H1 (cell line): ENCODE measurements around the gene GLRB. TPM values are rescaled to one million over a fixed set of nuclear protein-coding genes. Genes with fewer than 3 reads are reported as not detected.

Source experiments
- CTCF ChIA-PET: fragments of 300-600 bp; sonication (Branson Sonifier 250); formaldehyde crosslinking; loops from one replicate; lab custom pipeline; 2021; ENCODE audit not compliant: partially characterized antibody; lab: Charles Lee
- POLR2A ChIA-PET: fragments of 300-600 bp; sonication (Branson Sonifier 250); formaldehyde crosslinking; loops from one replicate; lab custom pipeline; 2021; ENCODE audit warnings: inconsistent platforms; ENCODE audit not compliant: partially characterized antibody; lab: Charles Lee
- DNase-seq, 2 experiments: peaks; one replicate each; pipeline versions ENCODE4 v3.0.0 to v3.0.0-alpha.2; 2010 to 2022; ENCODE audit warnings: low spot score in 2 of 2, low read depth in 1 of 2, mixed read lengths in 1 of 2
- FAIRE-seq: peaks from 2 replicates; lab custom pipeline; 2011; peaks lifted over from hg19 to GRCh38; lab: Jason Lieb, UNC
- H2AFZ ChIP-seq: 2 replicates; pipeline ENCODE4 v1.8.1; 2012; ENCODE audit warnings: low read length, inconsistent platforms
- H2AK5ac ChIP-seq: 2 replicates; pipeline ENCODE4 v1.6.1; 2013; ENCODE audit warnings: low read depth, low read length
- H2BK120ac ChIP-seq: replicated peaks from 2 replicates; pipeline ENCODE3; 2013; ENCODE audit warnings: low read depth, low read length, inconsistent platforms
- H2BK12ac ChIP-seq: 2 replicates; pipeline ENCODE4 v1.6.1; 2013; ENCODE audit warnings: low read depth, low read length
- H2BK15ac ChIP-seq: 2 replicates; pipeline ENCODE4 v1.6.1; 2013; ENCODE audit warnings: low read length
- H2BK20ac ChIP-seq: 2 replicates; pipeline ENCODE4 v1.6.1; 2013; ENCODE audit warnings: low read length
- H2BK5ac ChIP-seq: 2 replicates; pipeline ENCODE4 v1.6.1; 2013; ENCODE audit warnings: low read depth, low read length
- H3K14ac ChIP-seq: 2 replicates; pipeline ENCODE4 v1.6.1; 2013; ENCODE audit warnings: inconsistent platforms; ENCODE audit not compliant: insufficient read length
- H3K18ac ChIP-seq: 2 replicates; pipeline ENCODE4 v1.6.1; 2013; ENCODE audit warnings: low read length; ENCODE audit errors: extremely low read depth
- H3K23ac ChIP-seq: 2 replicates; pipeline ENCODE4 v1.6.1; 2013; ENCODE audit warnings: inconsistent platforms; ENCODE audit not compliant: insufficient read length
- H3K23me2 ChIP-seq: 2 replicates; pipeline ENCODE4 v1.6.1; 2013; ENCODE audit warnings: low read depth, low read length
- H3K27ac ChIP-seq: 2 replicates; pipeline ENCODE4 v1.6.1; 2011; ENCODE audit warnings: low read depth, low read length, inconsistent platforms
- H3K27me3 ChIP-seq, 4 experiments: replicated peaks in 1 of 4; 1 replicate in 1 of 4; 2 replicates in 3 of 4; pipeline versions ENCODE4 v1.6.1 to v1.8.1; 2011 to 2013; ENCODE audit warnings: low read length in 3 of 4, mild to moderate bottlenecking in 3 of 4, inconsistent platforms in 2 of 4, mixed read lengths in 2 of 4, moderate library complexity in 1 of 4; ENCODE audit not compliant: control insufficient read depth in 3 of 4, insufficient read depth in 3 of 4; ENCODE audit errors: extremely low read depth in 1 of 4
- H3K36me3 ChIP-seq, 4 experiments: 2 replicates each; pipeline versions ENCODE4 v1.6.1 to v1.8.1; 2011 to 2013; ENCODE audit warnings: mild to moderate bottlenecking in 4 of 4, low read length in 3 of 4, moderate library complexity in 2 of 4, control low read depth in 1 of 4, inconsistent platforms in 1 of 4; ENCODE audit not compliant: insufficient read depth in 4 of 4, control insufficient read depth in 2 of 4
- H3K4ac ChIP-seq: replicated peaks from 2 replicates; pipeline ENCODE3; 2013; ENCODE audit warnings: low read length, low read depth, mixed read lengths, inconsistent platforms; ENCODE audit not compliant: insufficient read length
- H3K4me1 ChIP-seq, 4 experiments: replicated peaks in 1 of 4; 1 replicate in 1 of 4; 2 replicates in 3 of 4; pipeline versions ENCODE4 v1.6.1 to v1.8.1; 2011 to 2013; ENCODE audit warnings: low read length in 3 of 4, inconsistent platforms in 2 of 4, mixed read lengths in 1 of 4; ENCODE audit not compliant: insufficient read depth in 4 of 4, control insufficient read depth in 3 of 4
- H3K4me2 ChIP-seq, 2 experiments: 2 replicates each; pipeline versions ENCODE4 v1.6.1 to v1.8.1; 2011 to 2013; ENCODE audit warnings: low read depth in 2 of 2, low read length in 2 of 2, control low read depth in 1 of 2, inconsistent platforms in 1 of 2, mild to moderate bottlenecking in 1 of 2; ENCODE audit not compliant: insufficient read depth in 1 of 2
- H3K4me3 ChIP-seq, 4 experiments: fragments of 200-600, 300-600 bp in 1 of 4; sonication (generic), shearing (Covaris generic), sonication (Bioruptor Twin) in 1 of 4; 2 replicates each; pipeline versions ENCODE4 v1.5.1 to v1.8.1; 2011 to 2016; ENCODE audit warnings: low read length in 4 of 4, low read depth in 3 of 4, control low read depth in 2 of 4, inconsistent platforms in 2 of 4, mild to moderate bottlenecking in 2 of 4, mixed read lengths in 1 of 4, moderate library complexity in 1 of 4; ENCODE audit not compliant: insufficient read depth in 2 of 4; ENCODE audit errors: extremely low read depth in 1 of 4
- H3K56ac ChIP-seq: replicated peaks from 2 replicates; pipeline ENCODE3; 2013; ENCODE audit warnings: low read depth, mild to moderate bottlenecking, mixed read lengths, low read length, inconsistent platforms; ENCODE audit not compliant: insufficient read length
- H3K79me1 ChIP-seq: 2 replicates; pipeline ENCODE4 v1.6.1; 2013; ENCODE audit warnings: low read depth, low read length, control low read depth
- H3K79me2 ChIP-seq, 2 experiments: 2 replicates each; pipeline versions ENCODE4 v1.6.1 to v1.8.1; 2012 to 2013; ENCODE audit warnings: low read length in 2 of 2, mild to moderate bottlenecking in 2 of 2, inconsistent platforms in 1 of 2; ENCODE audit not compliant: insufficient read depth in 2 of 2, control insufficient read depth in 1 of 2
- H3K9ac ChIP-seq, 4 experiments: replicated peaks in 1 of 4; 1 replicate in 1 of 4; 2 replicates in 3 of 4; pipeline versions ENCODE4 v1.6.1 to v1.8.1; 2011 to 2013; ENCODE audit warnings: low read depth in 3 of 4, low read length in 3 of 4, control low read depth in 2 of 4, mild to moderate bottlenecking in 2 of 4, moderate library complexity in 2 of 4, inconsistent platforms in 1 of 4; ENCODE audit errors: extremely low read depth in 1 of 4
- H3K9me3 ChIP-seq, 2 experiments: 2 replicates each; pipeline versions ENCODE4 v1.6.1 to v1.8.1; 2012 to 2013; ENCODE audit warnings: mild to moderate bottlenecking in 2 of 2, moderate library complexity in 2 of 2, control low read depth in 1 of 2, inconsistent platforms in 1 of 2, low read depth in 1 of 2, low read length in 1 of 2, mixed read lengths in 1 of 2; ENCODE audit not compliant: insufficient read depth in 2 of 2
- H4K20me1 ChIP-seq, 2 experiments: replicated peaks in 1 of 2; 2 replicates each; pipeline versions ENCODE3 to v1.8.1; 2011 to 2013; ENCODE audit warnings: inconsistent platforms in 2 of 2, low read length in 2 of 2, mild to moderate bottlenecking in 1 of 2; ENCODE audit not compliant: insufficient read depth in 2 of 2, control insufficient read depth in 1 of 2
- H4K5ac ChIP-seq: 2 replicates; pipeline ENCODE4 v1.6.1; 2013; ENCODE audit warnings: low read length, low read depth, mixed read lengths, inconsistent platforms; ENCODE audit not compliant: insufficient read length
- H4K8ac ChIP-seq: 2 replicates; pipeline ENCODE4 v1.8.0; 2013; ENCODE audit warnings: mild to moderate bottlenecking, moderate library complexity, low read length, inconsistent platforms; ENCODE audit not compliant: insufficient read depth; ENCODE audit errors: extremely low read depth
- H4K91ac ChIP-seq: replicated peaks from 2 replicates; pipeline ENCODE3; 2013; ENCODE audit warnings: low read length, mixed read lengths, inconsistent platforms; ENCODE audit not compliant: insufficient read length
- CBX8 ChIP-seq: fragments of 300-800, 300-1000 bp; sonication (generic); IDR thresholded peaks from 2 replicates; pipeline ENCODE4 v1.7.1; 2016; ENCODE audit warnings: low read depth, low read length, borderline replicate concordance
- JUN ChIP-seq: IDR thresholded peaks from 2 replicates; pipeline ENCODE4 v1.6.1; 2011; ENCODE audit warnings: low read depth, mild to moderate bottlenecking, improper control_type of control experiment, low read length
- PHF8 ChIP-seq: fragments of 200-600 bp; sonication (generic); conservative IDR thresholded peaks from 2 replicates; pipeline ENCODE4 v1.7.1; 2012; ENCODE audit warnings: low read depth, mild to moderate bottlenecking, inconsistent platforms, low read length, moderate library complexity
- SP1 ChIP-seq: IDR thresholded peaks from 2 replicates; pipeline ENCODE4 v1.6.1; 2011; ENCODE audit warnings: low read depth, low read length
- SP2 ChIP-seq: IDR thresholded peaks from 2 replicates; pipeline ENCODE4 v1.6.1; 2012; ENCODE audit warnings: mild to moderate bottlenecking, low read length, inconsistent platforms
- YY1 ChIP-seq: IDR thresholded peaks from 2 replicates; pipeline ENCODE4 v1.6.1; 2011; ENCODE audit warnings: low read depth, mild to moderate bottlenecking, low read length
- polyA plus RNA-seq, 7 experiments: library from polyadenylated mRNA; depleted of rRNA in 3 of 7; stranded (reverse) in 5 of 7; unstranded in 2 of 7; fragments of >200 nt in 5 of 7; fragments of 200-250 nt in 2 of 7; gene quantifications; 1 replicate in 5 of 7; 2 replicates in 1 of 7; 4 replicates in 1 of 7; pipeline versions ENCODE4 v1.2.1 to v1.2.3, GENCODE V29; 2011 to 2013; ENCODE audit warnings: missing spikeins in 2 of 7, mixed read lengths in 2 of 7
- total RNA-seq: library from RNA; stranded (reverse); fragmentation: NEBNext Ultra II Directional; extraction: Animal tissue kit (Norgen Biotek cat#: 25700); gene quantifications from 2 replicates; pipeline ENCODE4 v1.2.1, GENCODE V29; 2021

GLRB gene
- total and polyA plus RNA-seq, 2 of the 8 experiments (the other 6 are each of a cell fraction or from before 2014, with no cell fraction given) = 0.33 to 1.1 TPM

DNA sequence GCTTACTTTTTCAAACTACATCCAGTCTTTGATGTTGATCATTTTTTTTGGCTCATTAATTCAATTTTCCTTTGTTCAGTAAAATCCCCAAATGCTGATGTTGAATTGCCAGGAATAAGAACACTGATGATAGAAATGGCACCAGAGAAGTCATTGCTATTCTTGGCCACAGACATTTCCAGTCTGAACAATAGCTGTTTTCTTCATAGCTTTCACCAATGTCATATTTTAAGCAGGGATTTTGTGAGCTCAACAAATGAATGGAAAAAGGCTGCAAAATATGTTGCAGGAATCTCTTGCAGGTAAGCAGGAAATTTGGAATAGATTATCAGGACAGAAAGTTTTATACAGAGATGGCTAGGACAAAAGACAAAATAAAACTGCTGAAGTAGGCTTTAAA, 40.5 kb upstream of the GLRB start:
- no peak overlapping the region for H3K4me2 ChIP-seq
- no peak overlapping the region for H4K91ac ChIP-seq
- H3K9me3 ChIP-seq = no peaks in the 10 kb centered on the region
- H2BK20ac ChIP-seq = no peak overlapping the region
- CTCF ChIA-PET = interaction anchor here (1.3 to 2.7 kb wide), 2 partner anchors 10 to 55 kb away, joined by 3 to 19 read pairs; no protein-coding TSS in a partner anchor
- POLR2A ChIA-PET = no interaction called here
- DNase-seq = no peak
- no peak overlapping the region for H2BK15ac ChIP-seq
- no peak overlapping the region for H3K27ac ChIP-seq
- no peak overlapping the region for H2BK5ac ChIP-seq
- no peak overlapping the region for H3K9ac ChIP-seq
- H4K20me1 ChIP-seq = no peaks in the 10 kb centered on the region
- no peak overlapping the region for H3K14ac ChIP-seq
- no peak for FAIRE-seq
- H4K5ac ChIP-seq = no peak overlapping the region
- H3K4me3 ChIP-seq = no peak overlapping the region
- H2AK5ac ChIP-seq = no peak overlapping the region
- no peak overlapping the region for H4K8ac ChIP-seq
- H2AFZ ChIP-seq = no peak overlapping the region
- H2BK120ac ChIP-seq = no peak overlapping the region
- no peak overlapping the region for H3K23ac ChIP-seq
- H3K23me2 ChIP-seq = no peaks in the 10 kb centered on the region
- no peaks in the 10 kb centered on the region for H3K4me1 ChIP-seq
- no peak overlapping the region for H2BK12ac ChIP-seq
- no peaks in the 10 kb centered on the region for H3K36me3 ChIP-seq
- H3K4ac ChIP-seq = no peak overlapping the region
- H3K79me2 ChIP-seq = no peaks in the 10 kb centered on the region
- no peak overlapping the region for H3K56ac ChIP-seq
- H3K27me3 ChIP-seq = no peaks in the 10 kb centered on the region
- H3K18ac ChIP-seq = no peak overlapping the region
- H3K79me1 ChIP-seq = no peaks in the 10 kb centered on the region
- TF ChIP-seq CBX8 (no peak), PHF8 (no peak), YY1 (no peak), JUN (no peak), SP1 (no peak), SP2 (no peak)
